Measurements from ENCODE around the gene ARHGAP26. TPM values are rescaled to one million over a fixed set of nuclear protein-coding genes. Genes with fewer than 3 reads are reported as not detected.

Gene ARHGAP26
- total and polyA plus RNA-seq, 12 donors = 7.5 to 45.8 (median 37.2) TPM

DNA sequence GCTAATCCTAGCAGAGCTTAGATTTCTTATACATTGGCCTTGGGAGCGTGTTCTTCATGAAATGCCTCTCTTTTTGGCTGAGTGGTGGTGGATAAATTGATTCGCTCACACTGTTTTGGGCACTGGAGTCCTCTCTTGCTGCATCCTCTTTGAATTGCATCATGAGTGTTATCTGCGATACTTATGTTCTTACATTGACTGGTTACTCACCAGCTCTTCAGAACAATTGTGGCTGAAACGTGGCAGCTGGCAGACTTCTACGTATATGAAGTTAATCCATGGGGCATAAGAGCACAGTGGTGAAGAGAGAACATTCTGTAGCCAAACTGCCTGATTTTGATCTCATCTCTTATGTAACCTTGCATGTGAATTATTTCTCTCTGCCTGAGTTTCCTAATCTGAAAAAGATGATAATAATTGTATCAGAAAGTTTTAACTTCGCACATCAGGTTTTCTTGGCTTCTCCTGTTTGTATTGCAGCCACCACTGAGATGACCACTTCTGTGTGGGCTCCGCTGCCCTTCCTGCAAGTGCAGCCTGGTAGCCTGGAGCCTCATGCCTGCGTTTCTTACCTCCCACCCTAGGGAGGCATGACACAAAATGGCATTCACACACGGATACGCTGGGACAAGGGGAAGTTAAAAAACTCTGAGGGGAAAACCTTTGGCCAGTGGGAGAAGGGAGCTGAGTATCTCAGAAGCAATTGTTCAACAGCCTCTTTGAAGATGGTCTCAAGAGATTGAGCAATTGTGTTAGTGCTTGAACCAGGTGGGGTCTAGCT lies 295.2 kb downstream of the ARHGAP26 start:
- peak in 2 of 8 donors; percentile 1 to 19 for ATAC-seq
- Histone ChIP-seq H3K4me3 (no peak overlapping the region), H3K4me1 (peaks cover 9 to 71% (median 60%) of the 10 kb centered on the region in 9 donors), H3K27ac (peak overlapping the region in 9 of 10 donors; percentile 46 to 85 (median 78)), H3K36me3 (peaks cover 0 to 37% (median 3%) of the 10 kb centered on the region in 9 donors), H3K27me3 (no peaks in the 10 kb centered on the region), H3K9me3 (no peaks in the 10 kb centered on the region)
- WGBS, 2 donors = 56 to 57% methylated on average over 10 of the region's 10 CpGs
- TF ChIP-seq, protein P1, sequence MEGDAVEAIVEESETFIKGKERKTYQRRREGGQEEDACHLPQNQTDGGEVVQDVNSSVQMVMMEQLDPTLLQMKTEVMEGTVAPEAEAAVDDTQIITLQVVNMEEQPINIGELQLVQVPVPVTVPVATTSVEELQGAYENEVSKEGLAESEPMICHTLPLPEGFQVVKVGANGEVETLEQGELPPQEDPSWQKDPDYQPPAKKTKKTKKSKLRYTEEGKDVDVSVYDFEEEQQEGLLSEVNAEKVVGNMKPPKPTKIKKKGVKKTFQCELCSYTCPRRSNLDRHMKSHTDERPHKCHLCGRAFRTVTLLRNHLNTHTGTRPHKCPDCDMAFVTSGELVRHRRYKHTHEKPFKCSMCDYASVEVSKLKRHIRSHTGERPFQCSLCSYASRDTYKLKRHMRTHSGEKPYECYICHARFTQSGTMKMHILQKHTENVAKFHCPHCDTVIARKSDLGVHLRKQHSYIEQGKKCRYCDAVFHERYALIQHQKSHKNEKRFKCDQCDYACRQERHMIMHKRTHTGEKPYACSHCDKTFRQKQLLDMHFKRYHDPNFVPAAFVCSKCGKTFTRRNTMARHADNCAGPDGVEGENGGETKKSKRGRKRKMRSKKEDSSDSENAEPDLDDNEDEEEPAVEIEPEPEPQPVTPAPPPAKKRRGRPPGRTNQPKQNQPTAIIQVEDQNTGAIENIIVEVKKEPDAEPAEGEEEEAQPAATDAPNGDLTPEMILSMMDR (IDR thresholded peaks at IDR 0.05) = no peak
- DNase-seq = no peak
- intact Hi-C loops (cut with DNase I) = loop anchor here in 2 of 10 donors (10.0 kb wide), 3 partner anchors 61 to 141 kb away; no protein-coding TSS in a partner anchor

DNA sequence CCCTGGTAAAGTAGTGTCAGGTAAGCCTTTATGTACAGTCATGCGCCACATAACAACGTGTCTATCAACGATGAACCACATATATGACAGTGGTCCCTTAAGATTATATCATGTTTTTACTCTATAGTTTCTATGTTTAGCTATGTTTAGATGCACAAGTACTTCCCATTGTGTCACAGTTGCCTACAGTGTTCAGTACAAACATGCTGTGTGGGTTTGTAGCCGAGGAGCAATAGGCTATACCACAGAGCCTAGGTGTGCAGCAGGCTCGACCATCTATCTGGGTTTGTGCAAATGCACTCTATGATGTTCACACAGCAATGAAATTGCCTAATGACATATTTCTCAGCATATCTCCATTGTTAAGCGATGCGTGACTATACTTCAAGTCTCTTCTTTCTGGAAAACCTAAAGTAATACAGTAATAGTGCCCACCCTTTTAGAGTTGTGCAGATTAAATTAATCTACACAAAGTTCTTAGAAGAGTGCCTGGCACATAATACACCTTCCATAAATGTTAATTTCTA lies 295.9 kb downstream of the ARHGAP26 start:
- H3K4me1 ChIP-seq = peaks cover 9 to 64% (median 55%) of the 10 kb centered on the region in 9 donors
- no peak for DNase-seq
- H3K27me3 ChIP-seq = no peaks in the 10 kb centered on the region
- H3K4me3 ChIP-seq = no peak overlapping the region
- H3K27ac ChIP-seq = peak overlapping the region in 5 of 10 donors; percentile 46 to 85 (median 79)
- WGBS, 2 donors = 94 to 97% methylated on average over 7 of the region's 7 CpGs
- no peaks in the 10 kb centered on the region for H3K9me3 ChIP-seq
- TF ChIP-seq, protein P1 (IDR thresholded peaks at IDR 0.05) = no peak
- no peak for ATAC-seq
- H3K36me3 ChIP-seq = peaks cover 0 to 40% (median 3%) of the 10 kb centered on the region in 9 donors
- intact Hi-C loops (cut with DNase I) = loop anchor here in 2 of 10 donors (10.0 kb wide), 3 partner anchors 61 to 141 kb away; no protein-coding TSS in a partner anchor

DNA sequence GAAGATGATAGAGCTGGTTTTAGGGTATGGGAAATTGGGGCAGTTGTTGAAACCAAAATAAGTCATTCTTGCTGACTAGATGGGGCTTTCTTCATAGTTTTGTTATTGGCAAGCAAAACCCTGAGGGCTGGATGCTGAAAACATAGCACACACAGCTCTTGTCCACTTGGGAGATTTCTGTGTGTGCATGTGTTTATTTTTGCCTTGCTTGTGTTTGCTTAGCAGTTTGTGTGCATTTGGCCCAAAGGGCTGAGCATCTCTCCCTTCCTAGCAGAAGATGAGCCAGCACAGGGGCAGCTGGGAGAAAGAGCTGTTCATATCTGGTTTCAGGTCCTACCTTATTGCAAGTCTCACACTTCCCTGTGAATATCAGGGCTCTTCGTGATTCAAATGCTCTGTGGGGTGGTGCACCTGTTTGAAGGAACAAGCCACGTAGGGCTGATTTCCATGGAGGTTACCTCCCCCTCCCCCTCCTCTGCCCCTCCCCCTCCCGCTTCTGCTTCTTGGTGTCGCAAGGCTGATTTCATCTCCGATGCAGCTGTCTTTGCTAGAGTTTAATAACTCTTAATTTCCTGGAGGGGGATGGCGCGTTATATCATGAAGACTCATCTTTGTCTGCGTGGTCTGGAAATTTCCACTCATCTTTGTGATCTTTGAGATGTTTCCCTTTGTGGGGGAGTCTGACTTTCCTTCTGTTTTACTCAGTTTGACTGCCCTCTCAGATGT lies 296.5 kb downstream of the ARHGAP26 start:
- WGBS, 2 donors = 44 to 56% methylated on average over 8 of the region's 8 CpGs
- Histone ChIP-seq H3K27ac (peak overlapping the region in 7 of 10 donors; percentile 19 to 85 (median 36)), H3K36me3 (peaks cover 0 to 40% (median 3%) of the 10 kb centered on the region in 9 donors), H3K4me1 (peaks cover 9 to 60% (median 54%) of the 10 kb centered on the region in 9 donors), H3K27me3 (no peaks in the 10 kb centered on the region), H3K4me3 (no peak overlapping the region), H3K9me3 (peaks cover 0 to 4% (median 0%) of the 10 kb centered on the region in 11 donors)
- DNase-seq (peak in 1 of 2 donors; percentile 43), ATAC-seq (peak in 4 of 8 donors; percentile 3 to 21 (median 6))
- intact Hi-C loops (cut with DNase I) = loop anchor here in 2 of 10 donors (10.0 kb wide), 3 partner anchors 62 to 142 kb away; no protein-coding TSS in a partner anchor
- TF ChIP-seq, protein P1 (IDR thresholded peaks at IDR 0.05) = no peak

DNA sequence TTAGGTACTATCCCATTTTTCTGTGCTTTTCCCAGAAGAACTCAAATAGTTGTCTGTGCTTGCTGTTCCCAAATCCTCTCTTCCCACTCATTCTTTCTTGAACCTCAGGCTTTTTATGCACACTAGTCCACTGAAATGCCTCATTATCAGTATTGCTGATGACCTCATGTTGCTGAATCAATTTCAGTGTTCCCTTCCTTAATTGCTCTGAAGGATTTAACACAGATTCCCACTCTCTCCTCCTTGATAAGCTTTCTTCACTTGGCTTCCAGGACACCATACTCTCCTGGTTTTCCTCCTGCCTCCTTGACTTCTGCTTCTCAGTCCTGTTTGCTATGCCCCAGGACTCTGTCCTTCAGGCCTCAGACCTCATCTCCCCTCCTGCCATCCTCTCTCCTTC lies 298.5 kb downstream of the ARHGAP26 start:
- H3K36me3 ChIP-seq = peaks cover 0 to 40% (median 3%) of the 10 kb centered on the region in 9 donors

More for the DNA sequence above, 298.5 kb downstream of the ARHGAP26 start:
- intact Hi-C loops (cut with DNase I) = loop anchor here in 2 of 10 donors (10.0 kb wide), 3 partner anchors 64 to 144 kb away; no protein-coding TSS in a partner anchor
- Histone ChIP-seq H3K4me1 (peaks cover 5 to 43% (median 38%) of the 10 kb centered on the region in 9 donors), H3K27ac (no peak overlapping the region), H3K4me3 (no peak overlapping the region), H3K9me3 (peaks cover 0 to 8% (median 0%) of the 10 kb centered on the region in 11 donors), H3K27me3 (no peaks in the 10 kb centered on the region)
- TF ChIP-seq, protein P1 (IDR thresholded peaks at IDR 0.05) = no peak
- ATAC-seq = no peak
- no peak for DNase-seq

All from heart right ventricle (tissue), 16 donors.